CD4-positive, alpha-beta memory T cell (primary cell): ENCODE results near the gene ALAS2. TPM values are rescaled to one million over a fixed set of nuclear protein-coding genes. Genes with fewer than 3 reads are reported as not detected.

ENCODE experiments used
- CTCF ChIA-PET: fragments of 350-600 bp; sonication (Branson Sonifier 250); formaldehyde crosslinking; loops from one replicate; lab custom pipeline; 2021; ENCODE audit warnings: inconsistent platforms; ENCODE audit not compliant: partially characterized antibody; lab: Charles Lee
- POLR2A ChIA-PET: fragments of 350-600 bp; sonication (Branson Sonifier 250); formaldehyde crosslinking; loops from one replicate; lab custom pipeline; 2021; ENCODE audit not compliant: partially characterized antibody; lab: Charles Lee
- DNase-seq, 5 donors: peaks; one replicate each; pipeline versions ENCODE4 v3.0.0 to v3.0.0-alpha.2; 2020 to 2022; ENCODE audit warnings: mixed read lengths in 1 of 5
- H3K27ac ChIP-seq: one replicate; pipeline ENCODE4 v1.7.0; 2013; ENCODE audit warnings: low read depth, low read length
- H3K27me3 ChIP-seq: 2 replicates; pipeline ENCODE4 v1.7.0; 2013; ENCODE audit warnings: mild to moderate bottlenecking, low read length, moderate library complexity; ENCODE audit not compliant: insufficient read depth
- H3K36me3 ChIP-seq: 2 replicates; pipeline ENCODE4 v1.7.0; 2013; ENCODE audit warnings: mild to moderate bottlenecking, low read length, moderate library complexity; ENCODE audit not compliant: insufficient read depth
- H3K4me1 ChIP-seq: 2 replicates; pipeline ENCODE4 v1.7.0; 2013; ENCODE audit warnings: mild to moderate bottlenecking, low read length, moderate library complexity; ENCODE audit not compliant: insufficient read depth
- H3K4me3 ChIP-seq, 2 donors: one replicate each; pipeline ENCODE4 v1.7.0; 2013; ENCODE audit warnings: low read length in 2 of 2, mild to moderate bottlenecking in 1 of 2
- H3K9me3 ChIP-seq, 2 donors: one replicate each; pipeline ENCODE4 v1.7.0; 2013; ENCODE audit warnings: low read length in 2 of 2, control low read depth in 1 of 2; ENCODE audit not compliant: control insufficient read depth in 1 of 2
- H3K27ac Mint-ChIP-seq, 7 donors: one replicate each; pipeline ENCODE4 v1.8.0; 2020 to 2021; ENCODE audit warnings: mixed read lengths in 7 of 7, mild to moderate bottlenecking in 6 of 7, inconsistent platforms in 3 of 7, moderate library complexity in 3 of 7
- H3K27me3 Mint-ChIP-seq, 2 donors: one replicate each; pipeline ENCODE4 v1.8.0; 2020 to 2021; ENCODE audit warnings: mixed read lengths in 2 of 2
- H3K36me3 Mint-ChIP-seq, 2 donors: one replicate each; pipeline ENCODE4 v1.8.0; 2020 to 2021; ENCODE audit warnings: mixed read lengths in 2 of 2, inconsistent platforms in 1 of 2, mild to moderate bottlenecking in 1 of 2
- H3K4me1 Mint-ChIP-seq, 4 donors: one replicate each; pipeline ENCODE4 v1.8.0; 2020 to 2021; ENCODE audit warnings: mixed read lengths in 4 of 4, mild to moderate bottlenecking in 1 of 4
- H3K4me3 Mint-ChIP-seq, 8 donors: one replicate each; pipeline ENCODE4 v1.8.0; 2020 to 2021; ENCODE audit warnings: mixed read lengths in 8 of 8, mild to moderate bottlenecking in 7 of 8, moderate library complexity in 6 of 8, inconsistent platforms in 3 of 8
- H3K9me3 Mint-ChIP-seq, 8 donors: one replicate each; pipeline ENCODE4 v1.8.0; 2020 to 2021; ENCODE audit warnings: mixed read lengths in 8 of 8, mild to moderate bottlenecking in 5 of 8, inconsistent platforms in 3 of 8, moderate library complexity in 1 of 8
- intact Hi-C: fragments of 100-400 bp; cut with micrococcal nuclease; formaldehyde crosslinking; loops from one replicate; pipeline ENCODE4 v1.15.1; 2023
- polyA plus RNA-seq, 2 donors: library from polyadenylated mRNA; unstranded; fragments of 300-500 nt; fragmentation: Illumina TruSeq; gene quantifications; one replicate each; pipeline ENCODE4 v1.2.3, GENCODE V29; 2021
- total RNA-seq, 2 experiments: library from RNA; stranded (reverse); gene quantifications; one replicate each; pipeline ENCODE4 v1.2.3, GENCODE V29; 2021

ALAS2 gene
- total and polyA plus RNA-seq, 4 experiments from 2014 or later = not detected

GRCh38 chrX:55004231-55004630 lies 26.5 kb downstream of the ALAS2 start:
- intact Hi-C loops = loop anchor here (5.0 kb wide), 1 partner anchor 962 kb away; the partner anchor contains the start of gene PHF8
- no peaks in the 10 kb centered on the region for H3K9me3 ChIP-seq
- Mint-ChIP-seq H3K9me3 (no peaks in the 10 kb centered on the region), H3K36me3 (peaks cover 18 to 48% of the 10 kb centered on the region in 2 donors), H3K27me3 (no peaks in the 10 kb centered on the region), H3K27ac (no peak overlapping the region), H3K4me3 (no peak overlapping the region), H3K4me1 (peaks cover 8 to 30% (median 18%) of the 10 kb centered on the region in 4 donors)
- H3K36me3 ChIP-seq = peaks cover 8% of the 10 kb centered on the region
- no peak overlapping the region for H3K4me3 ChIP-seq
- DNase-seq = no peak
- POLR2A ChIA-PET = no interaction called here
- CTCF ChIA-PET = no interaction called here
- peaks cover 15% of the 10 kb centered on the region for H3K4me1 ChIP-seq
- no peaks in the 10 kb centered on the region for H3K27me3 ChIP-seq
- H3K27ac ChIP-seq = no peak overlapping the region

- POLR2A ChIA-PET = interaction anchor here (0.8 to 2.2 kb wide), 17 partner anchors 9 to 1577 kb away, joined by 3 to 17 read pairs (median 5); partner anchors contain the start of genes FAM120C, GNL3L, MAGED2 and MAGEH1
- peak within 1 kb of the TSS; percentile 63 to 84 for H3K4me3 ChIP-seq
- CTCF ChIA-PET = interaction anchor here (0.6 to 1.8 kb wide), 3 partner anchors 59 to 361 kb away, joined by 3 to 4 read pairs (median 4); no protein-coding TSS in a partner anchor
- H3K27me3 Mint-ChIP-seq = no peaks in the 10 kb centered on the region
- H3K4me1 ChIP-seq = peaks cover 17% of the 10 kb centered on the region
- H3K4me3 Mint-ChIP-seq = peak within 1 kb of the TSS; percentile 94 to 97 (median 96)
- H3K9me3 Mint-ChIP-seq = no peaks in the 10 kb centered on the region
- peak within 1 kb of the TSS; percentile 92 to 99 (median 97) for H3K27ac Mint-ChIP-seq
- H3K27ac ChIP-seq = peak within 1 kb of the TSS; percentile 91
- no peaks in the 10 kb centered on the region for H3K27me3 ChIP-seq
- H3K36me3 ChIP-seq = no peaks in the 10 kb centered on the region
- intact Hi-C loops = loop anchor here (1.0 to 5.0 kb wide), 4 partner anchors 161 to 958 kb away; partner anchors contain the start of gene PHF8
- peak; percentile 83 to 91 (median 86) for DNase-seq
- peaks cover 8 to 29% (median 15%) of the 10 kb centered on the region in 4 donors for H3K4me1 Mint-ChIP-seq
- H3K9me3 ChIP-seq = no peaks in the 10 kb centered on the region
- H3K36me3 Mint-ChIP-seq = peaks cover 9 to 28% of the 10 kb centered on the region in 2 donors
These were observed 30.8 kb downstream of the ALAS2 start, which contains the start of gene APEX2 for GRCh38 chrX:54999717-55000598. Gene APEX2 (plus strand): TSS chrX:55000363. CDS start chrX:55000423, 60 bp downstream.

- H3K36me3 ChIP-seq = no peaks in the 10 kb centered on the region
- peaks cover 1 to 12% (median 6%) of the 10 kb centered on the region in 4 donors for H3K4me1 Mint-ChIP-seq
- H3K4me3 Mint-ChIP-seq = no peak overlapping the region
- no peaks in the 10 kb centered on the region for H3K9me3 ChIP-seq
- CTCF ChIA-PET = no interaction called here
- DNase-seq = no peak
- H3K4me1 ChIP-seq = peaks cover 6% of the 10 kb centered on the region
- intact Hi-C loops = no loop called here
- H3K27ac Mint-ChIP-seq = no peak overlapping the region
- H3K27me3 ChIP-seq = no peaks in the 10 kb centered on the region
- H3K4me3 ChIP-seq = no peak overlapping the region
- H3K27me3 Mint-ChIP-seq = no peaks in the 10 kb centered on the region
- H3K9me3 Mint-ChIP-seq = no peaks in the 10 kb centered on the region
- no peak overlapping the region for H3K27ac ChIP-seq
- POLR2A ChIA-PET = no interaction called here
- H3K36me3 Mint-ChIP-seq = peaks cover 0 to 8% of the 10 kb centered on the region in 2 donors
These were observed 35.2 kb downstream of the ALAS2 start for GRCh38 chrX:54995621-54996020.

GRCh38 chrX:54994668-54995351 lies 36.0 kb downstream of the ALAS2 start:
- Mint-ChIP-seq H3K36me3 (peaks cover 0 to 2% of the 10 kb centered on the region in 2 donors), H3K4me1 (peaks cover 0 to 8% (median 3%) of the 10 kb centered on the region in 4 donors), H3K27me3 (no peaks in the 10 kb centered on the region), H3K4me3 (no peak overlapping the region), H3K9me3 (no peaks in the 10 kb centered on the region), H3K27ac (no peak overlapping the region)
- no peak overlapping the region for H3K27ac ChIP-seq
- CTCF ChIA-PET = no interaction called here
- no peaks in the 10 kb centered on the region for H3K9me3 ChIP-seq
- POLR2A ChIA-PET = no interaction called here
- H3K36me3 ChIP-seq = no peaks in the 10 kb centered on the region
- H3K27me3 ChIP-seq = no peaks in the 10 kb centered on the region
- intact Hi-C loops = no loop called here
- peaks cover 6% of the 10 kb centered on the region for H3K4me1 ChIP-seq
- no peak for DNase-seq
- no peak overlapping the region for H3K4me3 ChIP-seq

- H3K27ac Mint-ChIP-seq = no peak within 1 kb of the TSS
- no peaks in the 10 kb centered on the region for H3K36me3 ChIP-seq
- ChIA-PET POLR2A (no interaction called here), CTCF (no interaction called here)
- no peak within 1 kb of the TSS for H3K4me3 ChIP-seq
- H3K36me3 Mint-ChIP-seq = no peaks in the 10 kb centered on the region
- H3K27me3 ChIP-seq = no peaks in the 10 kb centered on the region
- H3K9me3 ChIP-seq = no peaks in the 10 kb centered on the region
- peaks cover 0 to under 1% (median 0%) of the 10 kb centered on the region in 4 donors for H3K4me1 Mint-ChIP-seq
- no peak within 1 kb of the TSS for H3K27ac ChIP-seq
- H3K4me1 ChIP-seq = peaks cover under 1% of the 10 kb centered on the region
- H3K4me3 Mint-ChIP-seq = no peak within 1 kb of the TSS
- no peak for DNase-seq
- no peaks in the 10 kb centered on the region for H3K9me3 Mint-ChIP-seq
- H3K27me3 Mint-ChIP-seq = no peaks in the 10 kb centered on the region
- intact Hi-C loops = no loop called here
These were observed 36.7 kb downstream of the ALAS2 start, which contains the start of gene PFKFB1 for GRCh38 chrX:54994099-54994498. Gene PFKFB1 (minus strand): TSS chrX:54994188. CDS start chrX:54994007, 181 bp downstream.

- Histone ChIP-seq H3K9me3 (no peaks in the 10 kb centered on the region), H3K27me3 (no peaks in the 10 kb centered on the region), H3K4me1 (no peaks in the 10 kb centered on the region), H3K4me3 (no peak overlapping the region), H3K27ac (no peak overlapping the region), H3K36me3 (no peaks in the 10 kb centered on the region)
- no peaks in the 10 kb centered on the region for H3K27me3 Mint-ChIP-seq
- H3K4me1 Mint-ChIP-seq = no peaks in the 10 kb centered on the region
- CTCF ChIA-PET = no interaction called here
- no peak overlapping the region for H3K27ac Mint-ChIP-seq
- H3K36me3 Mint-ChIP-seq = no peaks in the 10 kb centered on the region
- intact Hi-C loops = no loop called here
- POLR2A ChIA-PET = no interaction called here
- no peaks in the 10 kb centered on the region for H3K9me3 Mint-ChIP-seq
- DNase-seq = no peak
- H3K4me3 Mint-ChIP-seq = no peak overlapping the region
These were observed 37.7 kb downstream of the ALAS2 start for GRCh38 chrX:54992911-54993622.
